Ishikawa (cell line): ENCODE data around the gene ACSF3.

Experiments
- CEBPB ChIP-seq: IDR thresholded peaks from 2 replicates; pipeline ENCODE4 v1.6.1; 2012
- CREB1 ChIP-seq: IDR thresholded peaks from 2 replicates; pipeline ENCODE4 v1.6.1; 2012; ENCODE audit warnings: low read depth
- EGR1 ChIP-seq: IDR thresholded peaks from 2 replicates; pipeline ENCODE4 v1.6.1; 2012
- EP300 ChIP-seq: IDR thresholded peaks from 2 replicates; pipeline ENCODE4 v1.6.1; 2012; ENCODE audit warnings: borderline replicate concordance
- FOXM1 ChIP-seq: IDR thresholded peaks from 2 replicates; pipeline ENCODE4 v1.6.1; 2012; ENCODE audit warnings: low read depth, borderline replicate concordance
- NFIC ChIP-seq: IDR thresholded peaks from 2 replicates; pipeline ENCODE4 v1.6.1; 2012
- RAD21 ChIP-seq: IDR thresholded peaks from 2 replicates; pipeline ENCODE4 v1.6.1; 2012; ENCODE audit warnings: low read depth
- TAF1 ChIP-seq: IDR thresholded peaks from 2 replicates; pipeline ENCODE4 v1.6.1; 2012; ENCODE audit warnings: low read depth, mild to moderate bottlenecking
- TCF12 ChIP-seq: IDR thresholded peaks from 2 replicates; pipeline ENCODE4 v1.6.1; 2012; ENCODE audit warnings: low read depth
- TEAD4 ChIP-seq: IDR thresholded peaks from 2 replicates; pipeline ENCODE4 v1.6.1; 2012
- YY1 ChIP-seq: IDR thresholded peaks from 2 replicates; pipeline ENCODE4 v1.6.1; 2012; ENCODE audit warnings: low read depth
- ZBTB7A ChIP-seq: IDR thresholded peaks from 2 replicates; pipeline ENCODE4 v1.6.1; 2012; ENCODE audit warnings: low read depth
- TF ChIP-seq, protein P1 (sequence below): IDR thresholded peaks from 2 replicates; pipeline ENCODE4 v1.6.1; 2012
- TF ChIP-seq, protein P2 (sequence below): IDR thresholded peaks from 2 replicates; pipeline ENCODE4 v1.6.1; 2012
- TF ChIP-seq, protein P3 (sequence below): IDR thresholded peaks from 2 replicates; pipeline ENCODE4 v1.6.1; 2012; ENCODE audit warnings: low read depth, mild to moderate bottlenecking

Gene ACSF3

DNA sequence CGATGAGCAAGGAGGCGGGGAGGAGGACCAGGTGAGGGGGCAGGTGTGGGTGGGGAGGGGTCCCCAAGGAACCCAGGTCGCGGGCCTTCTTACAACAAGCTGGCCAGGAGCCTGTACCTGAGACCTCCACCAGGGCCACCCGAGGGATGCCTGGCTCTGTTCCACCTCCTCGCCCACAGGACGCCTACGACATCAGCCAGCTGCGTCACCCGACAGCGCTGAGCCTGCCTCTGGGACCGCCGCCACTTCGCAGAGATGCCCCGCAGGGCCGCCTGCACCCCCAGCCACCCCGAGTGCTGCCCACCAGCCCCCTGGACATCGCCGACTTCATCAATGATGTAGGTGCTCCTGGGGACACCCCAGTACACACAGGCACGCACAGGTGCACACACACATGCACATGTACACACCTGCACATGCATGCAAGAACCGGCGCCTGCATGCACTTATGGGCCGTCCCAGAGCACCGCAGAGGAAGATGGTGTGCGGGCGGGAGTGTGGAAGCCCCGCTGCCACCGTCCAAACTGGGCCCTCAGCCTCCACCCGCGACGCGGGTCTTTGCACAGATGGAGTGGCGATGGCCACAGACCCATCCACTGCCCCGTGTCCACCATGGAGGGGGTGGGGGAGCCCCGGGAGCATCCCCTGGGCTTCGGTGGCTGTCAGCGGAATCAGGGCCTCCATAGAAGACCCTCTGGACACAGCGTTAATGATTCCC, 100.1 kb downstream of the ACSF3 start:
- TF ChIP-seq, protein P1, sequence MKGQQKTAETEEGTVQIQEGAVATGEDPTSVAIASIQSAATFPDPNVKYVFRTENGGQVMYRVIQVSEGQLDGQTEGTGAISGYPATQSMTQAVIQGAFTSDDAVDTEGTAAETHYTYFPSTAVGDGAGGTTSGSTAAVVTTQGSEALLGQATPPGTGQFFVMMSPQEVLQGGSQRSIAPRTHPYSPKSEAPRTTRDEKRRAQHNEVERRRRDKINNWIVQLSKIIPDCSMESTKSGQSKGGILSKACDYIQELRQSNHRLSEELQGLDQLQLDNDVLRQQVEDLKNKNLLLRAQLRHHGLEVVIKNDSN: no peak
- TF ChIP-seq YY1 (no peak), CREB1 (no peak), TCF12 (no peak), NFIC (no peak), EGR1 (no peak), EP300 (no peak), RAD21 (no peak), TEAD4 (no peak), FOXM1 (no peak), TAF1 (no peak), ZBTB7A (no peak), CEBPB (no peak)
- TF ChIP-seq, protein P2, sequence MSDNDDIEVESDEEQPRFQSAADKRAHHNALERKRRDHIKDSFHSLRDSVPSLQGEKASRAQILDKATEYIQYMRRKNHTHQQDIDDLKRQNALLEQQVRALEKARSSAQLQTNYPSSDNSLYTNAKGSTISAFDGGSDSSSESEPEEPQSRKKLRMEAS: no peak
- TF ChIP-seq, protein P3, sequence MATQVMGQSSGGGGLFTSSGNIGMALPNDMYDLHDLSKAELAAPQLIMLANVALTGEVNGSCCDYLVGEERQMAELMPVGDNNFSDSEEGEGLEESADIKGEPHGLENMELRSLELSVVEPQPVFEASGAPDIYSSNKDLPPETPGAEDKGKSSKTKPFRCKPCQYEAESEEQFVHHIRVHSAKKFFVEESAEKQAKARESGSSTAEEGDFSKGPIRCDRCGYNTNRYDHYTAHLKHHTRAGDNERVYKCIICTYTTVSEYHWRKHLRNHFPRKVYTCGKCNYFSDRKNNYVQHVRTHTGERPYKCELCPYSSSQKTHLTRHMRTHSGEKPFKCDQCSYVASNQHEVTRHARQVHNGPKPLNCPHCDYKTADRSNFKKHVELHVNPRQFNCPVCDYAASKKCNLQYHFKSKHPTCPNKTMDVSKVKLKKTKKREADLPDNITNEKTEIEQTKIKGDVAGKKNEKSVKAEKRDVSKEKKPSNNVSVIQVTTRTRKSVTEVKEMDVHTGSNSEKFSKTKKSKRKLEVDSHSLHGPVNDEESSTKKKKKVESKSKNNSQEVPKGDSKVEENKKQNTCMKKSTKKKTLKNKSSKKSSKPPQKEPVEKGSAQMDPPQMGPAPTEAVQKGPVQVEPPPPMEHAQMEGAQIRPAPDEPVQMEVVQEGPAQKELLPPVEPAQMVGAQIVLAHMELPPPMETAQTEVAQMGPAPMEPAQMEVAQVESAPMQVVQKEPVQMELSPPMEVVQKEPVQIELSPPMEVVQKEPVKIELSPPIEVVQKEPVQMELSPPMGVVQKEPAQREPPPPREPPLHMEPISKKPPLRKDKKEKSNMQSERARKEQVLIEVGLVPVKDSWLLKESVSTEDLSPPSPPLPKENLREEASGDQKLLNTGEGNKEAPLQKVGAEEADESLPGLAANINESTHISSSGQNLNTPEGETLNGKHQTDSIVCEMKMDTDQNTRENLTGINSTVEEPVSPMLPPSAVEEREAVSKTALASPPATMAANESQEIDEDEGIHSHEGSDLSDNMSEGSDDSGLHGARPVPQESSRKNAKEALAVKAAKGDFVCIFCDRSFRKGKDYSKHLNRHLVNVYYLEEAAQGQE: no peak

DNA sequence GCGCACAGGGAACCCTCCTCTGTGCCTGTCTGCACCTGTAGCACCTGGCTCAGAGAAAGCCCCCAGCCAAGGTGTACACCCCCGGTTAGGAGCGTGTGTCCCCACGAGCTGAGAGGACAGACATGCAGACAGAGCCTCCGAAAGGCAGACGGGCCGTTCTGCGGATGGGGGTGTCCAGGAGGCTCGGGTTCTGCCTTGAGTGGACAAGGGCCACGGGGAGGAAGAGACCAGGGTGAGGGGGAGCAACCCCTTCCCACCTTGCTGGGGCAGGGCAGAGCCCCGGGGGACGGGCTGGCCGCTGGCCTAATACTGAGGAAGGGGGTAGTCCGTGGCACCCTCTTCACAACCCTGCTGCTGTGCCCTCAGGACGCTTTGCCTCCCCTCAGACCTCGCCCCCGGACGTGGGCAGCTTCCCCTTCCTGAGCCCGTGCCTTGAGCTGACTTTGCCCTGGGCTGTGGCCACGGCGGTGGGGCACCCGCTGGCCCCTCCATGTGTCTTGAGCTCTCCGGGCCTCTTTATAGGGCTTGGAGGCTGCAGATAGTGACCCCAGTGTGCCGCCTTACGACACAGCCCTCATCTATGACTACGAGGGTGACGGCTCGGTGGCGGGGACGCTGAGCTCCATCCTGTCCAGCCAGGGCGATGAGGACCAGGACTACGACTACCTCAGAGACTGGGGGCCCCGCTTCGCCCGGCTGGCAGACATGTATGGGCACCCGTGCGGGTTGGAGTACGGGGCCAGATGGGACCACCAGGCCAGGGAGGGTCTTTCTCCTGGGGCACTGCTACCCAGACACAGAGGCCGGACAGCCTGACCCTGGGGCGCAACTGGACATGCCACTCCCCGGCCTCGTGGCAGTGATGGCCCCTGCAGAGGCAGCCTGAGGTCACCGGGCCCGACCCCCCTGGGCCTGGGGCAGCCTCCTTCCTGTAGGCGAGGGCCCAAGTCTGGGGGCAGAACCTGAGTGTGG, 101.0 kb downstream of the ACSF3 start:
- TF ChIP-seq TAF1: no peak
- TF ChIP-seq FOXM1: no peak
- no peak for TF ChIP-seq TEAD4
- TF ChIP-seq EP300: no peak
- no peak for TF ChIP-seq RAD21
- no peak for TF ChIP-seq TCF12
- TF ChIP-seq ZBTB7A: no peak
- TF ChIP-seq, protein P1: no peak
- no peak for TF ChIP-seq CEBPB

DNA sequence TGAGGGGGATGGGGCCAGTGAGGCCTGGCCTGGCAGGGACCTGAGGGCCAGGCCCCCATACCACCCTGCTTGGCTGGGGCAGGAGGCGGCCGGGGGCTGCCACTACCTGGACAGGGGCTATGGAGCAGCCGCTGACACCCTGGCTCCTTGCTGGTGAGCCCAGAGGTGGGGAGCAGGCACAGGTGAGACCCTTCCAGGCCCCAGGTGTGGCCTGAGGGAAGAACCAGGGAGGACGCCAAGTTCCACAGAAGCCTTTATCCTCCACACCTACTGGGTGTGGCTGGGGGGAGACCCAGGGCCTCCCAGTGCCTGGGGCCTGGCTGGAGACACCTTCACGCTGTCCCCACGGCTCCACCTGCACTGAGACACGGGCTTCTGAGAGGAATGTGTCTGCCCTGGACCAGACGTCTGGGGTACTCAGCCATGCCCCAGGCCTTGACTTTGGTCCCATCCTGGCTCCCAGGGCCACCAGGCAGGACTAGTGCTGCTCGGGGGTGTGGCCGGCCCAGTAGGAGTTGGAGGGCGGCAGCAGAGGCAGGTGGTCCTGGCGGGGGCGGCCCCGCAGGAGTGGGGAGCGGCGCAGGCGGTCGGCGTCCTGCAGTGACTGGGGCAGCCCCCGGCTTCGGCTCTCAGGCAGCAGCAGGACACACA, 102.0 kb downstream of the ACSF3 start:
- TF ChIP-seq YY1: no peak
- TF ChIP-seq, protein P2: no peak
- no peak for TF ChIP-seq FOXM1
- TF ChIP-seq ZBTB7A: no peak
- TF ChIP-seq, protein P3: no peak
- TF ChIP-seq, protein P1: no peak
- TF ChIP-seq CREB1: no peak
- no peak for TF ChIP-seq TEAD4
- no peak for TF ChIP-seq EP300
- no peak for TF ChIP-seq CEBPB
- no peak for TF ChIP-seq EGR1
- TF ChIP-seq TAF1: no peak
- no peak for TF ChIP-seq RAD21

DNA sequence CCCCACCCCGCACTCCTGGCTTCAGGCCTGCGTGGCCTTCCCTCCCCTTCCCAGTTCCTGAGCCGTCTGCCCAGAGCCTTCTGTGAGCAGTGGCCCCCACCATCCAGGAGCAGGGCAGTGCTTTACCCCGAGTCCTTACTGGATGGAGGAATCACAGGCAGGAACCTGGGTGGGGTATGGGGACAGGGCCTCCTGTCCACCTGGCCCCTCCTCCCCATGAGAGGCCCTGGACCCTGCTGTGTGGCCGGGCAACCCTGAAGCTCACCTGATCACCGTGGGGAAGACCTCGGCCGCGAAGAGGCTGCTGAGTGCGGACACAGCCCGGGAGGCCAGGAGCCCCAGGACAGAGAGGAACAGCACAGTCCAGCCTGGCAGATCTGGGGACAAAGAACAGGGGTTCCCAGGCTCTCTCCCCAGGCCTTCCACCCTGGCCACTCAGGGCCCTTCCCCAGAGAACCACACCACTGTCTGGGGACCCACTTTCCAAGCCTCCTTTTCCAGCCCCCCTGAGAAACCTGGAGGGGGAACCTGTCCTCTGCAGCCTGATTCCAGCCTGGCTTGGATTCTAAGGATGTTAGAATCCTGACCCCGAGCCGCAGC, 103.5 kb downstream of the ACSF3 start:
- TF ChIP-seq EGR1 (no peak), CEBPB (no peak)
